GM19452 (cell line): ENCODE measurements around the gene DHCR24.
"Not testable (repeated sequence)": the region's sequence is repeated elsewhere in the genome, so short reads cannot be mapped to it uniquely, and the experiment has no call there.

ENCODE experiments used
- ATAC-seq: cut with Tn5 transposase; IDR thresholded peaks from one replicate; pipeline ENCODE4 v1.9.1; 2021; ENCODE audit not compliant: unreplicated experiment

DHCR24 gene

GRCh38 chr1:54888080-54888733 is 1.2 kb upstream of the DHCR24 start:
- ATAC-seq = no peak

DNA sequence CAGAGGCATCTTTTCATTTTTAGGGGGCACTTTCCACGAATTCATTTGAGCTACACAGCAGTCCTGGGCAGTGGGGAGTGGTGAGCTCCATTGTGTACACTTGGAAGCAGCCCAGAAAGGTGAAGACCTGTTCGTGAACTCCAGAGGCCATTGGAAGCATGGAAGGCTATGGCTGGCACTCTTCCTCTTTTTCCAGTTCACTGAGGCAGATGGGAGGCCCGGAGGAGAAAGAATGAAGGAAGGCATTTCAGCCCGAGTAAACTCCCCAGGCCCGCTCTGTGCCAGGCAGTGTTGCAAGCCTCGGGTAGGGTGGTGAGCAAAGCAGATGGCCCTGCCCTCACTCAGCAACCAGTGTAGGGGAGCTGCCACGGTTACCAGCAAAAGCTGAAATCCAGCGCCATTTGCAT is 673 bp upstream of the DHCR24 start:
- ATAC-seq = no peak

DNA sequence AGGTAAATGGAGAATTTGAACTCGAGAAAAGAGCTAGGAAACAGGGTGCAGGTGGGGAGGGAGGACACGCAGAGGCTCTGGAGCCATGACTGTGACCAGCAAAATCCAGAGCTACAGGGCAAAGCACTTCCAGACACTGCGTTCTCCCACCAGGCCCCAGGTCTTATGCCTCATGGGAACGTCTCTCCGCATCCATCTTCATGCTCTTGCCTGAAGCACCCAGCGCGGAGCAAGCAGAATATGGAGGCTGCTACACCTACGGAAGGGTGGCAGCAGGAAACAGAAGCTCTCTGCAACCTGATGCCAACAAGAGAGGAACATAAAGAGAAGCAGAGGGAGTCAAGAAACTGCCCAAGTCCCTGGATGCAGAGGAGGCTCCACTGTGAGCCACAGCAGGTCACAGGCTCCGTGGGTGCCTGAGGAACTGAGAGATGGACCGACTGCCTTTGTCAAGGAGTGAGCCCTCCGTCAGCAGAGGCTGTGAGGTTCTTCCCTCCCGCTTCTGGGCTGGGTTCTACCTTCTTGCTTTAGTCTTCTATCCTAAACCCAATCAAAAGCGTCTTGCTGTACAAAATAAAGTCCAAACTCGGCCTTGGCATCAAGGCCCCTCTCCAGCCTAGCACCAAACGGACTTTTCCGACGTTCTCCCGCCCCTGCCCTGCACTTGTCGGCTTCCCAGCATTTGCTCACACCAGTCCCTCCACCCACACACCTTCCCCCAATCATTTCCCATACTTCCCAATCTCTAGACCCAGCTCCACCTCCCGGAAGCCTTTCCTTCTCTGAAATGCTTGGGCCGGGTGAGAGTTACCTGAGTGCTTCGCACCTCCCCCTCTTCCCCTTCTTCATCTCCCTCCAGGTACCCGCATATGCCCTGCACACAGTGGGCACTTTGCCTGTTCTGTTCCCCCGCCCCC is 930 bp downstream of the DHCR24 start:
- ATAC-seq = no peak

DNA sequence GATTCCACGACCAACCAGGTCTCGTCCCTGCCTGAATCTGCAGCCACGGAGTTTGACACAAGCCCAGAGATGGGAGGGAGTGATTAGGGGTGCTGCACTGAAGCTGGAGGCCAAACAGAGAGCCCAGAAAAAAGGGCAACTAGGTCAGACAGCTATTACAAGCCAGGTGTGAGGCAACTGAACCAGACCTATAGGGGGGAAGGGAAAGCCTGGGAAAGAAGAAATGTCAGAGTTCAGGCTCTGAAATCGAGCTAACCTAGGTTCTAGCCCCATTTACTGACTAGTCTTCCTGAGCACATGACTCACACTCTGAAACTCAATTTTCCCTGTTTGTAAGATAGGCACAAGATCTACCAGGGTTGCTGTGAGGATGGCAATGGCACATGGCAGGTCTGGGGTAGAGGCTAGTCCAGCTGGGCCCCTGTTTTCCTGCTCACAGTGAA is 1.7 kb downstream of the DHCR24 start:
- no peak for ATAC-seq

- ATAC-seq = no peak
Measured at GRCh38 chr1:54884768-54885167, 2.2 kb downstream of the DHCR24 start.

DNA sequence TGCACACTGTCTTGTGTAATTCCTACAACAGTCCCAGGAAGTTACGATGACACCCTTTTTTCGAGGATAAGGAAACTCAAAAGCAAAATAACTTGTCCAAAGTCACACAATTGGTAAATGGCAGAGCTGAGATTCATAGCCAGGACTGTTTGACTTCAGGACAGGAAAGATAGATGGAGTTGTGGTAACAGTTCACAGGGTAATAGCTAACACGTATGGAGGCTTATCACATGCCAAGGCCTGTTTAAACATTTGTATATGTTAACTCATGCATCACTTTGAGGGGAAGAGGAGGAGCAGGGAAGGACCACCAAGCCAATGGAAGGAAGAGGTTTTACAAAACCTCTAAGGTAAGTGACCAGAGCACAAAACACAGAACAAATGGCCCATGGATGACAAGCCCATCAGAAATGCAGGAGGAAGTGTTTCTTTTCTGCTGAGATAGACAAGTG is 2.8 kb downstream of the DHCR24 start:
- no peak for ATAC-seq

DNA sequence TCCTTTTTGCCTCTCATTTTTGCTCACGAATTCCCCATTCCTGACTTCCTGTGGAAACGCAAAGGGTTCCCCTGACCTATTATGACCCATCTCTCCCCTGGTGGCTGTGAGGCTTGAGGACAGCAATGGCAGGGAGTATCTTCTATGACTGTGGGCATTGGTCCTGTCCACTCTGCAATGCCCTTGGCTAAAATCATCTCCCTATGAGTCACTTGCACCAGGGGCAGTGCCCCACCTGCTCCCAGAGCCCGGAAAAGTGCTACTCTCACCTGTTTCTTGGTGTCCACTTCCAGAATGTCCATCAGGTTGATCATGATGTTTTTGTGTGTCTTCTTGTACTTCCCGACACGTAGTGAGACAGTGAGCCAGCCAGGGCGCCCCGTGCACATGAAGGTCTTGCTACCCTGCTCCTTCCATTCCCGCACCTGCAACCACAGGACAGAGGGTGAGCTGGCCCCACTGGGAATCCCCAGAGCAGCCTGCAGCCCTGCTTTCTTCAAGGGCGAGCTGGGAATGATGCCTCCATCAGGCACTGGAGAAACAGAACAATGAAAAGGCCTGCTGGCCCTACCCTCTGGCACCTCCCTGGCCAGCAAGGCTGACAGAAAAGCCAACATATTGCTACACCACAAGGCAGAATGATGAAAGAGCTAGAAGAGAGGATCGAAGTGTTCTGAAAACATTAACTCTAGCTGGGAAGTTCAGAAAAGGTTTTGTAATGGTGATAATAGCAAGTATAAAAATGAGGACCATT is 3.5 kb downstream of the DHCR24 start:
- no peak for ATAC-seq

GRCh38 chr1:54882519-54882918 is 4.5 kb downstream of the DHCR24 start:
- no peak for ATAC-seq

- not testable (repeated sequence) for ATAC-seq
Measured at GRCh38 chr1:54881604-54882003, 5.4 kb downstream of the DHCR24 start.

- ATAC-seq = no peak
Measured at GRCh38 chr1:54879872-54880271, 7.1 kb downstream of the DHCR24 start.

DNA sequence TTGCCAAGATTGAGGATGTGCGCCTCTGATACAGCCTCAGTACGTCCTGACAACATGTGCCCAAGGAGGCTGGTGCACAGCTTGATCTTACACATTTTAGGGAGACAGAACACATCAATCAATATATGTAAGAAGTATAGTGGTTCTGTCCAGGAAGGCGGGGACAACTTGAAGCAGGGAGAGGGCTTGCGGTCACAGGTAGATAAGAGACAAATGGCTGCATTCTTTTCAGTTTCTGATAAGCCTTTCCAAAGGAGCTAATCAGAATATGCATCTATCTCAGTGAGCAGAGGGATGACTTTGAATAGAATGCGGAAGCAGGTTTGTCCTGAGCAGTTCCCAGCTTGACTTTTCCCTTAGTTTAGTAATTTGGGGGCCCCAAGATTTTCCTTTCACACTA is 10.2 kb downstream of the DHCR24 start:
- no peak for ATAC-seq

GRCh38 chr1:54875000-54875399 is 12.0 kb downstream of the DHCR24 start:
- no peak for ATAC-seq

GRCh38 chr1:54874079-54874830 is 12.7 kb downstream of the DHCR24 start:
- no peak for ATAC-seq

- no peak for ATAC-seq
Measured at GRCh38 chr1:54872036-54872331, 15.0 kb downstream of the DHCR24 start.

GRCh38 chr1:54871275-54872035 is 15.5 kb downstream of the DHCR24 start:
- no peak for ATAC-seq

- ATAC-seq = no peak
Measured at GRCh38 chr1:54870869-54871268, 16.1 kb downstream of the DHCR24 start.

- no peak for ATAC-seq
Measured at GRCh38 chr1:54869173-54869851, 17.7 kb downstream of the DHCR24 start.

GRCh38 chr1:54867717-54868057 is 19.3 kb downstream of the DHCR24 start:
- no peak for ATAC-seq

DNA sequence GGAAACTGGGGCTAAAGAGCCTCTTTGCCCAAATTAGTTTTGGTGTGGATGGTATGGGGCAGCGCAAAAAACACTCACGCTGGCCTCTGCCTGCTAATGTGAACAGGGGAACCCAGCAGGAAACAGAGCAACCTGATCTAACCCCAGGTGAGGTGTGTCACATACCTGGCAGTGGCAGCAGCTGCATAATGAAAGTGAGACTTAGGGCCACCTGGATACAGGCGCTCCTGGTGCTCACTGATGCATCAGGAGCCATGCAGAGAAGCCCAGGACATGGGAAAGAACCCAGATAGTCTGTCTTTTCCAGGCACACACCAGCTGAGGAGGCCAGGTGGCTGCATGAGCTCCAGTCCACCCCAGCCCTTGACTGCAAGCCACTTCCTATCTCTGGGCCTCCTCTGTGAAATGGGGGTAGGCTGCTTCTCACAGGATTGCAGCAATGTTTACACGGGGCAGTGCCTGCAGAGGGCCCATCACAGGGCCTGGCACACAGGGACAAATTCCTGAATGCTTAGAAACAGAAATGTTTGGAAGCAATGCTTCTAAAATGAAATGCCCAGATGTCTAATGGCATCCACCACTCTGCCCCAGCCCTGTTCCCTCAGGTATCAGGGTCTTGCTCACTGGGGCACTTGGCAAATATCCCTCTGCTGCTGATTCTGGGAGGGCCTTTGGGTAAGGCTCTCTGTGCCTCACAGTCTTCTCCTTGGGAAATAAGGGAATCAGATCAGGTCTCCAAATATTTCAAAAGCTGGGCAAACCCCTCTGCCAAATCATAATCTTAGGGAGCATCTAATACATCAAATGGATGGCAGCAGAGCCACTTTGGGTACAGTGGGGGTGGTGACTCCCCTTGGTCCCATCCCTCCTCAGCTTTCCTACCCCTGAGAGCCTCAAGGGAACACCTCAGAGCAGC is 19.9 kb downstream of the DHCR24 start:
- no peak for ATAC-seq
